Vagina (tissue), 2 donors: ENCODE data around the gene RNF182.

ENCODE experiments used
- POLR2A ChIP-seq, 2 donors: fragments of 450-650 bp; IDR thresholded peaks; one replicate each; pipeline ENCODE4 v1.6.1; 2017; ENCODE audit warnings: antibody characterized with exemption in 2 of 2, mild to moderate bottlenecking in 2 of 2, moderate library complexity in 2 of 2
- POLR2AphosphoS5 ChIP-seq, 2 donors: sonication (generic); formaldehyde crosslinking; IDR thresholded peaks; one replicate each; pipeline ENCODE4 v1.9.0; 2017; ENCODE audit warnings: antibody characterized with exemption in 2 of 2, mild to moderate bottlenecking in 2 of 2, low read depth in 1 of 2; ENCODE audit not compliant: insufficient read depth in 1 of 2
- TF ChIP-seq, protein P1 (sequence below), 3 experiments: fragments of 450-650 bp in 2 of 3; fragments of 200-600 bp in 1 of 3; sonication (generic) in 1 of 3; IDR thresholded peaks; one replicate each; pipeline ENCODE4 v1.5.1; 2017 to 2019; ENCODE audit warnings: antibody characterized with exemption in 3 of 3, mild to moderate bottlenecking in 2 of 3, moderate library complexity in 2 of 3

DNA sequence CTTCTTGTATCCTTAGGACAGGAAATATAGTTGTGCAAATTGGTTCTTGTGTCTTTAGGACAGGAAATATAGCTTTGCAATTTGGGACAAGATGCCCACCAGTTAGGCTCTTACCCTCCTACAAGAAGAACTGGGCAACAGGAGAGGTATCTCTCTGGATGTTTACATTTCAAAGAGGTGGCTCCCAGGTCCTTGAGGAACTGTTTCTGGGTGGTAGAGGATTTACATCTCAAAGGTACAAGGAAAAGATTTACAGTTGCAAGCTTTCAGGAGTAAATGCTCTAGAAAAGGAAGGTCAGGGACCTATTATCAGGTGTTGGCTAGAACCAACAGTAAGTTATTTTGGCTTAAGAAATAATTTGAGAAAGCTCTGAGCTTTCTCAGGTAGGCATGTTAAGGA is 19.2 kb downstream of the RNF182 start:
- TF ChIP-seq, protein P1, sequence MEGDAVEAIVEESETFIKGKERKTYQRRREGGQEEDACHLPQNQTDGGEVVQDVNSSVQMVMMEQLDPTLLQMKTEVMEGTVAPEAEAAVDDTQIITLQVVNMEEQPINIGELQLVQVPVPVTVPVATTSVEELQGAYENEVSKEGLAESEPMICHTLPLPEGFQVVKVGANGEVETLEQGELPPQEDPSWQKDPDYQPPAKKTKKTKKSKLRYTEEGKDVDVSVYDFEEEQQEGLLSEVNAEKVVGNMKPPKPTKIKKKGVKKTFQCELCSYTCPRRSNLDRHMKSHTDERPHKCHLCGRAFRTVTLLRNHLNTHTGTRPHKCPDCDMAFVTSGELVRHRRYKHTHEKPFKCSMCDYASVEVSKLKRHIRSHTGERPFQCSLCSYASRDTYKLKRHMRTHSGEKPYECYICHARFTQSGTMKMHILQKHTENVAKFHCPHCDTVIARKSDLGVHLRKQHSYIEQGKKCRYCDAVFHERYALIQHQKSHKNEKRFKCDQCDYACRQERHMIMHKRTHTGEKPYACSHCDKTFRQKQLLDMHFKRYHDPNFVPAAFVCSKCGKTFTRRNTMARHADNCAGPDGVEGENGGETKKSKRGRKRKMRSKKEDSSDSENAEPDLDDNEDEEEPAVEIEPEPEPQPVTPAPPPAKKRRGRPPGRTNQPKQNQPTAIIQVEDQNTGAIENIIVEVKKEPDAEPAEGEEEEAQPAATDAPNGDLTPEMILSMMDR (IDR thresholded peaks at IDR 0.05) = no peak
- TF ChIP-seq POLR2A (IDR thresholded peaks at IDR 0.05) (no peak), POLR2AphosphoS5 (IDR thresholded peaks at IDR 0.05; ENCODE audit: insufficient read depth in 1 of 2, low read depth in 1 of 2) (no peak)
